Neural cell (in vitro differentiated cells): Measurements from ENCODE around the gene NOP9. TPM values are rescaled to one million over a fixed set of nuclear protein-coding genes. Genes with fewer than 3 reads are reported as not detected.

Source experiments
- H2AFZ ChIP-seq: fragments of 200-600, 300-800 bp; sonication (generic), shearing (Covaris generic); 2 replicates; pipeline ENCODE4 v1.6.0; 2014; ENCODE audit warnings: low read depth, mild to moderate bottlenecking, antibody characterized with exemption, low read length, moderate library complexity
- H3F3A ChIP-seq: fragments of 200-600 bp; shearing (Covaris generic); 2 replicates; pipeline ENCODE4 v1.6.1; 2016; ENCODE audit warnings: mild to moderate bottlenecking, moderate library complexity, mixed read lengths, antibody characterized with exemption, low read length; ENCODE audit not compliant: insufficient read depth, poor library complexity, severe bottlenecking
- H3K27ac ChIP-seq: fragments of 200-600, 300-800 bp; sonication (generic), shearing (Covaris generic); 2 replicates; pipeline ENCODE4 v1.5.1; 2014; ENCODE audit warnings: mild to moderate bottlenecking, low read length, moderate library complexity
- H3K27me3 ChIP-seq: fragments of 300-800, 200-600 bp; sonication (generic), shearing (Covaris generic); 2 replicates; pipeline ENCODE4 v1.6.0; 2014; ENCODE audit warnings: mild to moderate bottlenecking, low read depth, low read length, moderate library complexity; ENCODE audit not compliant: insufficient read depth
- H3K36me3 ChIP-seq: fragments of 300-800, 200-600 bp; sonication (generic), shearing (Covaris generic); 2 replicates; pipeline ENCODE4 v1.5.1; 2014; ENCODE audit warnings: mild to moderate bottlenecking, antibody characterized with exemption, low read length, moderate library complexity; ENCODE audit not compliant: insufficient read depth
- H3K4me2 ChIP-seq: fragments of 300-800, 200-600 bp; sonication (generic), shearing (Covaris generic); 2 replicates; pipeline ENCODE4 v1.6.0; 2014; ENCODE audit warnings: mild to moderate bottlenecking, low read length
- H3K4me3 ChIP-seq: fragments of 300-800, 200-600 bp; sonication (generic), shearing (Covaris generic); 2 replicates; pipeline ENCODE4 v1.5.1; 2014; ENCODE audit warnings: mild to moderate bottlenecking, low read length, moderate library complexity
- H3K79me2 ChIP-seq: fragments of 200-600 bp; shearing (Covaris generic); replicated peaks from 2 replicates; pipeline ENCODE4 v1.6.0; 2014; ENCODE audit warnings: mild to moderate bottlenecking, low read length, moderate library complexity; ENCODE audit not compliant: insufficient read depth
- H3K9ac ChIP-seq: fragments of 300-800, 200-600 bp; sonication (generic), shearing (Covaris generic); 2 replicates; pipeline ENCODE4 v1.6.1; 2016; ENCODE audit warnings: mild to moderate bottlenecking, low read length, mixed read lengths
- H3K9me2 ChIP-seq: fragments of 200-600 bp; shearing (Covaris generic); 2 replicates; pipeline ENCODE4 v1.6.1; 2016; ENCODE audit warnings: mild to moderate bottlenecking, low read length, mixed read lengths; ENCODE audit not compliant: insufficient read depth
- H3K9me3 ChIP-seq: fragments of 200-600, 300-800 bp; sonication (generic), shearing (Covaris generic); 2 replicates; pipeline ENCODE4 v1.6.1; 2016; ENCODE audit warnings: mild to moderate bottlenecking, mixed run types, low read length, moderate library complexity, mixed read lengths
- H4K20me1 ChIP-seq: fragments of 200-600 bp; shearing (Covaris generic); 2 replicates; pipeline ENCODE4 v1.6.1; 2016; ENCODE audit warnings: mild to moderate bottlenecking, mixed run types; ENCODE audit not compliant: insufficient read depth
- EP300 ChIP-seq: fragments of 450-650 bp; conservative IDR thresholded peaks from 2 replicates; pipeline ENCODE4 v1.6.1; 2014; ENCODE audit warnings: antibody characterized with exemption, mild to moderate bottlenecking, moderate library complexity; ENCODE audit not compliant: poor library complexity, severe bottlenecking
- EZH2 ChIP-seq: fragments of 200-600, 300-800 bp; shearing (Covaris generic), sonication (generic); IDR thresholded peaks from 2 replicates; pipeline ENCODE4 v1.6.1; 2014; ENCODE audit warnings: antibody characterized with exemption, low read length, borderline replicate concordance, mild to moderate bottlenecking; ENCODE audit not compliant: insufficient read depth, poor library complexity, severe bottlenecking
- MXI1 ChIP-seq: fragments of 450-650 bp; conservative IDR thresholded peaks from 2 replicates; pipeline ENCODE4 v1.6.1; 2014; ENCODE audit warnings: antibody characterized with exemption, mild to moderate bottlenecking; ENCODE audit not compliant: poor library complexity, severe bottlenecking
- POLR2AphosphoS5 ChIP-seq: IDR thresholded peaks from 2 replicates; pipeline ENCODE4 v1.6.1; 2012
- RAD21 ChIP-seq: fragments of 450-650 bp; conservative IDR thresholded peaks from 2 replicates; pipeline ENCODE4 v1.6.1; 2014; ENCODE audit warnings: antibody characterized with exemption, mild to moderate bottlenecking, moderate library complexity
- SMC3 ChIP-seq: fragments of 450-650 bp; conservative IDR thresholded peaks from 2 replicates; pipeline ENCODE4 v1.6.1; 2014; ENCODE audit warnings: antibody characterized with exemption, mild to moderate bottlenecking, moderate library complexity; ENCODE audit not compliant: poor library complexity
- TAF1 ChIP-seq: IDR thresholded peaks from 2 replicates; pipeline ENCODE4 v1.6.1; 2012; ENCODE audit warnings: low read depth
- polyA plus RNA-seq: library from polyadenylated mRNA; depleted of rRNA; stranded (reverse); fragments of >200 nt; gene quantifications from 2 replicates; pipeline ENCODE4 v1.2.3, GENCODE V29; 2014
- TF ChIP-seq, protein P1 (sequence below): fragments of 450-650 bp; IDR thresholded peaks from 2 replicates; pipeline ENCODE4 v1.5.1; 2014; ENCODE audit warnings: antibody characterized with exemption, mild to moderate bottlenecking, moderate library complexity; ENCODE audit not compliant: poor library complexity, severe bottlenecking
- TF ChIP-seq, protein P2 (sequence below): IDR thresholded peaks from 2 replicates; pipeline ENCODE4 v1.6.1; 2012; ENCODE audit warnings: borderline replicate concordance

Gene NOP9
- polyA plus RNA-seq, 1 donor from 2014 or later, result 13.0 TPM

DNA sequence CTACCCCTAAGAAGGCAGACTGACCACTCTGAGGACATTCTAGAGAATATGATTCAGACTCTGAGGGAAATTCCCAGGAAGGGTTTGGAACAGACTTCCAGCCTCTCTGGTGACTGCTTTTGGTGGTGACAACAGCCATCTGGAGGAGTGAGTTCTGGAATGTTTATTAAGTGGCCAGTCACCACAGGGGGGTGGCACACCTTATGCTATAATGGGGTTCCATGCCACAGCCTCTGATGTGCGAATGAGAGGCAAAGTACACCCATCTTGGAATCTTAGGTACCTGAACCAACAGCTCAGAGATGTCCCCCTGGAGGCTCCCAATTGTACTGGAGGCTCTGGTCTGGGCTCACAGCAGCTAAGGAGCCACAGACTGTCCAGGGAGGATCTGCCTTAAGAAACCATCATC, 47.8 kb upstream of the NOP9 start:
- Histone ChIP-seq H3K4me2 (no peak overlapping the region), H4K20me1 (no peaks in the 10 kb centered on the region), H3K9ac (no peak overlapping the region), H2AFZ (no peak overlapping the region), H3K36me3 (no peaks in the 10 kb centered on the region), H3K9me2 (no peaks in the 10 kb centered on the region), H3F3A (no peaks in the 10 kb centered on the region), H3K27me3 (no peaks in the 10 kb centered on the region), H3K27ac (no peak overlapping the region), H3K4me3 (no peak overlapping the region), H3K79me2 (no peaks in the 10 kb centered on the region), H3K9me3 (no peaks in the 10 kb centered on the region)
- TF ChIP-seq EZH2 (no peak), EP300 (no peak), RAD21 (no peak), MXI1 (no peak)
- TF ChIP-seq, protein P1, sequence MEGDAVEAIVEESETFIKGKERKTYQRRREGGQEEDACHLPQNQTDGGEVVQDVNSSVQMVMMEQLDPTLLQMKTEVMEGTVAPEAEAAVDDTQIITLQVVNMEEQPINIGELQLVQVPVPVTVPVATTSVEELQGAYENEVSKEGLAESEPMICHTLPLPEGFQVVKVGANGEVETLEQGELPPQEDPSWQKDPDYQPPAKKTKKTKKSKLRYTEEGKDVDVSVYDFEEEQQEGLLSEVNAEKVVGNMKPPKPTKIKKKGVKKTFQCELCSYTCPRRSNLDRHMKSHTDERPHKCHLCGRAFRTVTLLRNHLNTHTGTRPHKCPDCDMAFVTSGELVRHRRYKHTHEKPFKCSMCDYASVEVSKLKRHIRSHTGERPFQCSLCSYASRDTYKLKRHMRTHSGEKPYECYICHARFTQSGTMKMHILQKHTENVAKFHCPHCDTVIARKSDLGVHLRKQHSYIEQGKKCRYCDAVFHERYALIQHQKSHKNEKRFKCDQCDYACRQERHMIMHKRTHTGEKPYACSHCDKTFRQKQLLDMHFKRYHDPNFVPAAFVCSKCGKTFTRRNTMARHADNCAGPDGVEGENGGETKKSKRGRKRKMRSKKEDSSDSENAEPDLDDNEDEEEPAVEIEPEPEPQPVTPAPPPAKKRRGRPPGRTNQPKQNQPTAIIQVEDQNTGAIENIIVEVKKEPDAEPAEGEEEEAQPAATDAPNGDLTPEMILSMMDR, result no peak

DNA sequence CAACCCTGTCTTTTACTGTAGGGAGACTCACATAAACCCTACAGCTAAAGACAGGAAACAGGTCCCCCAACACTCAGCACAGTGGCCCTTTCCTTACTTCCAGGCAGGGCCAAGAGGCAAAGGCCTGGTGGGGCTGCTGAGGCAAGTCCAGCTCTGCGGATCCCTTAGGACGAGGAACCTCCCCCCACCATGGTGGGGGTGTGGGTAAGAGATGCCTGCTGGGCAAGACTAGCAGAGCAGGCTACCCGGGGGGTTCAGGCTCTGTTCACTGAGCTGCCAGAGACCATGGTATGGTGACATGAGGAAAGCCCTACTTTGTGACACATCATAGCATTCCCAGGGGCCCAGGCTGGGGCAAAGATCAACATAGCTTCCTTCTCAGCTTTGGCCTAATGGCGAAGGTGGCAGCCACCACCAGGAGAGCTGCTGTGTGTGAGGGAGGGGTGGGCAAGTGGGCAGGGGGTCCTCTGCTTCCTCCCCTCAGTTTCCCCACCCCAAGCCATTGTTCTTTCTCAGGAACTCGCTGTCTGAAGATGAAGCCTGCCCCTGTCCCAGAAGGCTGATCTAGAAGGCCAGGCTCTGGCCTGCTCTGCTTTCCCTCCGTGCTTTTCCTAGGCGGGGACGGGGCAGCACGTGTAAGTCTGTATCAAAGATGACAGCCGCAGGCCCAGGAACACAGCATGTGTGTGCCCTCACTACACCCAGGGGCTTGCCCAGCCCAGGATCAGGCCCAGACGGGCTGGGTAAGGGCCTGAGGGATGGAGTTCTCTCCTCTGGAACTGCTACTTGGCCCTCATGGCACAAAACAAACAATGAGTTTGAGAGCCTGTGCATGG, 47.1 kb upstream of the NOP9 start:
- Histone ChIP-seq H3K9ac (no peak overlapping the region), H3K4me3 (no peak overlapping the region), H3K27me3 (no peaks in the 10 kb centered on the region), H3K9me3 (no peaks in the 10 kb centered on the region), H2AFZ (no peak overlapping the region), H3K27ac (no peak overlapping the region), H4K20me1 (no peaks in the 10 kb centered on the region), H3K9me2 (no peaks in the 10 kb centered on the region), H3K79me2 (no peaks in the 10 kb centered on the region), H3K4me2 (no peak overlapping the region), H3F3A (no peaks in the 10 kb centered on the region), H3K36me3 (no peaks in the 10 kb centered on the region)
- TF ChIP-seq POLR2AphosphoS5, result no peak
- TF ChIP-seq, protein P1, result no peak
- no peak for TF ChIP-seq EP300
- TF ChIP-seq TAF1, result no peak
- no peak for TF ChIP-seq RAD21
- TF ChIP-seq, protein P2, sequence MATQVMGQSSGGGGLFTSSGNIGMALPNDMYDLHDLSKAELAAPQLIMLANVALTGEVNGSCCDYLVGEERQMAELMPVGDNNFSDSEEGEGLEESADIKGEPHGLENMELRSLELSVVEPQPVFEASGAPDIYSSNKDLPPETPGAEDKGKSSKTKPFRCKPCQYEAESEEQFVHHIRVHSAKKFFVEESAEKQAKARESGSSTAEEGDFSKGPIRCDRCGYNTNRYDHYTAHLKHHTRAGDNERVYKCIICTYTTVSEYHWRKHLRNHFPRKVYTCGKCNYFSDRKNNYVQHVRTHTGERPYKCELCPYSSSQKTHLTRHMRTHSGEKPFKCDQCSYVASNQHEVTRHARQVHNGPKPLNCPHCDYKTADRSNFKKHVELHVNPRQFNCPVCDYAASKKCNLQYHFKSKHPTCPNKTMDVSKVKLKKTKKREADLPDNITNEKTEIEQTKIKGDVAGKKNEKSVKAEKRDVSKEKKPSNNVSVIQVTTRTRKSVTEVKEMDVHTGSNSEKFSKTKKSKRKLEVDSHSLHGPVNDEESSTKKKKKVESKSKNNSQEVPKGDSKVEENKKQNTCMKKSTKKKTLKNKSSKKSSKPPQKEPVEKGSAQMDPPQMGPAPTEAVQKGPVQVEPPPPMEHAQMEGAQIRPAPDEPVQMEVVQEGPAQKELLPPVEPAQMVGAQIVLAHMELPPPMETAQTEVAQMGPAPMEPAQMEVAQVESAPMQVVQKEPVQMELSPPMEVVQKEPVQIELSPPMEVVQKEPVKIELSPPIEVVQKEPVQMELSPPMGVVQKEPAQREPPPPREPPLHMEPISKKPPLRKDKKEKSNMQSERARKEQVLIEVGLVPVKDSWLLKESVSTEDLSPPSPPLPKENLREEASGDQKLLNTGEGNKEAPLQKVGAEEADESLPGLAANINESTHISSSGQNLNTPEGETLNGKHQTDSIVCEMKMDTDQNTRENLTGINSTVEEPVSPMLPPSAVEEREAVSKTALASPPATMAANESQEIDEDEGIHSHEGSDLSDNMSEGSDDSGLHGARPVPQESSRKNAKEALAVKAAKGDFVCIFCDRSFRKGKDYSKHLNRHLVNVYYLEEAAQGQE, result no peak
- TF ChIP-seq SMC3, result no peak
- TF ChIP-seq MXI1, result no peak
- no peak for TF ChIP-seq EZH2
